HG03066 (cell line): ENCODE measurements around the gene GRID1.
"Not testable (repeated sequence)": the region's sequence is repeated elsewhere in the genome, so short reads cannot be mapped to it uniquely, and the experiment has no call there.

ENCODE experiments used
- ATAC-seq: cut with Tn5 transposase; IDR thresholded peaks from one replicate; pipeline ENCODE4 v1.9.1; 2021; ENCODE audit warnings: low read depth; ENCODE audit not compliant: unreplicated experiment

Gene GRID1

GRCh38 chr10:86256690-86257315, 109.8 kb downstream of the GRID1 start:
- no peak for ATAC-seq

- ATAC-seq: no peak
Measured at GRCh38 chr10:86255405-86256251, 111.0 kb downstream of the GRID1 start.

- no peak for ATAC-seq
Measured at GRCh38 chr10:86254526-86255174, 111.9 kb downstream of the GRID1 start.

GRCh38 chr10:86254081-86254480, 112.5 kb downstream of the GRID1 start:
- no peak for ATAC-seq

GRCh38 chr10:86253091-86254072, 113.2 kb downstream of the GRID1 start:
- ATAC-seq: no peak

GRCh38 chr10:86252556-86252955, 114.0 kb downstream of the GRID1 start:
- no peak for ATAC-seq

GRCh38 chr10:86252079-86252478, 114.5 kb downstream of the GRID1 start:
- no peak for ATAC-seq

GRCh38 chr10:86251426-86251825, 115.2 kb downstream of the GRID1 start:
- no peak for ATAC-seq

- no peak for ATAC-seq
Measured at GRCh38 chr10:86250399-86250798, 116.2 kb downstream of the GRID1 start.

GRCh38 chr10:86249794-86250193, 116.8 kb downstream of the GRID1 start:
- no peak for ATAC-seq

GRCh38 chr10:86248062-86248461, 118.5 kb downstream of the GRID1 start:
- no peak for ATAC-seq

- no peak for ATAC-seq
Measured at GRCh38 chr10:86247588-86247987, 119.0 kb downstream of the GRID1 start.

- no peak for ATAC-seq
Measured at GRCh38 chr10:86247073-86247472, 119.5 kb downstream of the GRID1 start.

- no peak for ATAC-seq
Measured at GRCh38 chr10:86246279-86246940, 120.2 kb downstream of the GRID1 start.

- ATAC-seq: no peak
Measured at GRCh38 chr10:86245015-86245394, 121.6 kb downstream of the GRID1 start.

GRCh38 chr10:86244297-86245014, 122.1 kb downstream of the GRID1 start:
- no peak for ATAC-seq

GRCh38 chr10:86243651-86244155, 122.9 kb downstream of the GRID1 start:
- ATAC-seq: no peak

GRCh38 chr10:86242761-86243160, 123.8 kb downstream of the GRID1 start:
- ATAC-seq: no peak

- not testable (repeated sequence) for ATAC-seq
Measured at GRCh38 chr10:86238089-86238488, 128.5 kb downstream of the GRID1 start.
